ENCODE data around the gene RBL1.

DNA sequence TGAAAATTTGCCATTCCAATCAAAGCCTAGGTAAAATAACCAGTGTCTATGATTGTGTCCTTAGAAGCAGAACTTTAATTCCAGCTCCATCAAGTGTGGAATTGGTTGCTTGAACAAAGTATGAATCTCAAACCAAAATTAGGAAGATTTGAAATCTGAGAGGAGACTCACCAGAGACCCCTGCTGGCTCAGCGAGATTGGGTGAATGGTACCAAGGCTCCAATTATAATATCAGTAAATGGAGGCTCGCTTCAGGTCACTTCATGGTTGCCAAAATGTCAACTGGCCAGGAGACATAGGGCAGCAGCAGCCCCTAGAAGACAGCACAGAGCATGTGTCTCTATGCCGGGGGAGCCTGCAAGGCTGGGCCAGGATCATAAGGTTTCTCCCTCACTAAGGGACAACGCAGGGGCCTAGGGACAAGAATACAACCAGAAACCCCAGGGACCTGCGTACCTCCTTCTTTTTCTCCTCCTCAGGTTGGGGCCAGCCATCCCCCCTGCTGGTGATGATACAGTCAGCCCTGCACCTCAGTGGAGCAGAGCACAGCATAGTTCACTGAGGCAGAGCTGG lies 14.0 kb downstream of the RBL1 start:
- no peak for TF ChIP-seq EZH2 (IDR thresholded peaks at IDR 0.05; ENCODE audit: insufficient read depth, poor library complexity, severe bottlenecking)
- no peak for TF ChIP-seq EZH2phosphoT487 (IDR thresholded peaks at IDR 0.05; ENCODE audit: insufficient read depth, low read depth)
